HepG2 (cell line): ENCODE results near the gene C9.

Source experiments
- GRHL1 ChIP-seq: sonication (generic); formaldehyde crosslinking; conservative IDR thresholded peaks from 2 replicates; pipeline ENCODE4 v1.8.0; 2022; ENCODE audit warnings: missing genetic modification reagents
- NFIB ChIP-seq: sonication (generic); formaldehyde crosslinking; IDR thresholded peaks from 2 replicates; pipeline ENCODE4 v1.9.0; 2021; ENCODE audit warnings: missing genetic modification reagents, mild to moderate bottlenecking, borderline replicate concordance
- RXRB ChIP-seq: IDR thresholded peaks from 2 replicates; pipeline ENCODE4 v1.6.1; 2016; ENCODE audit warnings: borderline replicate concordance, missing genetic modification reagents, missing compliant biosample characterization
- YY1 ChIP-seq: IDR thresholded peaks from 2 replicates; pipeline ENCODE4 v1.6.1; 2011; ENCODE audit warnings: low read length, low read depth, moderate library complexity, mild to moderate bottlenecking; ENCODE audit not compliant: insufficient read depth, insufficient replicate concordance
- ZKSCAN1 ChIP-seq: fragments of 150-350 bp; IDR thresholded peaks from 2 replicates; pipeline ENCODE4 v1.6.1; 2014; ENCODE audit warnings: low read length
- ZNF614 ChIP-seq: IDR thresholded peaks from 2 replicates; pipeline ENCODE4 v1.6.1; 2018; ENCODE audit warnings: missing biosample characterization, missing genetic modification reagents, inconsistent platforms, borderline replicate concordance
- ZNF644 ChIP-seq: IDR thresholded peaks from 2 replicates; pipeline ENCODE4 v1.6.1; 2016; ENCODE audit warnings: low read depth
- ZNF776 ChIP-seq: sonication (generic); formaldehyde crosslinking; IDR thresholded peaks from 2 replicates; pipeline ENCODE4 v1.4.0; 2020; ENCODE audit warnings: mild to moderate bottlenecking, missing genetic modification reagents
- TF ChIP-seq, protein P1 (sequence below): sonication (generic); formaldehyde crosslinking; IDR thresholded peaks from 2 replicates; pipeline ENCODE4 v1.4.0; 2020; ENCODE audit warnings: missing genetic modification reagents, mild to moderate bottlenecking, borderline replicate concordance
- TF ChIP-seq, protein P2 (sequence below): sonication (generic); formaldehyde crosslinking; IDR thresholded peaks from 2 replicates; pipeline ENCODE4 v1.5.0; 2020; ENCODE audit warnings: mild to moderate bottlenecking, missing genetic modification reagents, moderate library complexity

GRCh38 chr5:39363217-39363616 is 1.1 kb downstream of the C9 start:
- TF ChIP-seq ZNF614 (CRISPR knock-in tag) (no peak), GRHL1 (CRISPR knock-in tag) (no peak), YY1 (no peak), RXRB (CRISPR knock-in tag) (no peak), NFIB (no peak), ZNF644 (CRISPR knock-in tag) (no peak), ZNF776 (CRISPR knock-in tag) (no peak), ZKSCAN1 (no peak)
- TF ChIP-seq, protein P1, sequence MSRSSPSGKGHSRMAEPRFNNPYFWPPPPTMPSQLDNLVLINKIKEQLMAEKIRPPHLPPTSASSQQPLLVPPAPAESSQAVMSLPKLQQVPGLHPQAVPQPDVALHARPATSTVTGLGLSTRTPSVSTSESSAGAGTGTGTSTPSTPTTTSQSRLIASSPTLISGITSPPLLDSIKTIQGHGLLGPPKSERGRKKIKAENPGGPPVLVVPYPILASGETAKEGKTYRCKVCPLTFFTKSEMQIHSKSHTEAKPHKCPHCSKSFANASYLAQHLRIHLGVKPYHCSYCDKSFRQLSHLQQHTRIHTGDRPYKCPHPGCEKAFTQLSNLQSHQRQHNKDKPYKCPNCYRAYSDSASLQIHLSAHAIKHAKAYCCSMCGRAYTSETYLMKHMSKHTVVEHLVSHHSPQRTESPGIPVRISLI (CRISPR knock-in tag) = no peak
- TF ChIP-seq, protein P2, sequence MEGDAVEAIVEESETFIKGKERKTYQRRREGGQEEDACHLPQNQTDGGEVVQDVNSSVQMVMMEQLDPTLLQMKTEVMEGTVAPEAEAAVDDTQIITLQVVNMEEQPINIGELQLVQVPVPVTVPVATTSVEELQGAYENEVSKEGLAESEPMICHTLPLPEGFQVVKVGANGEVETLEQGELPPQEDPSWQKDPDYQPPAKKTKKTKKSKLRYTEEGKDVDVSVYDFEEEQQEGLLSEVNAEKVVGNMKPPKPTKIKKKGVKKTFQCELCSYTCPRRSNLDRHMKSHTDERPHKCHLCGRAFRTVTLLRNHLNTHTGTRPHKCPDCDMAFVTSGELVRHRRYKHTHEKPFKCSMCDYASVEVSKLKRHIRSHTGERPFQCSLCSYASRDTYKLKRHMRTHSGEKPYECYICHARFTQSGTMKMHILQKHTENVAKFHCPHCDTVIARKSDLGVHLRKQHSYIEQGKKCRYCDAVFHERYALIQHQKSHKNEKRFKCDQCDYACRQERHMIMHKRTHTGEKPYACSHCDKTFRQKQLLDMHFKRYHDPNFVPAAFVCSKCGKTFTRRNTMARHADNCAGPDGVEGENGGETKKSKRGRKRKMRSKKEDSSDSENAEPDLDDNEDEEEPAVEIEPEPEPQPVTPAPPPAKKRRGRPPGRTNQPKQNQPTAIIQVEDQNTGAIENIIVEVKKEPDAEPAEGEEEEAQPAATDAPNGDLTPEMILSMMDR (CRISPR knock-in tag) = no peak
